ENCODE measurements around the gene WNK1. TPM values are rescaled to one million over a fixed set of nuclear protein-coding genes. Genes with fewer than 3 reads are reported as not detected.
"Not testable (repeated sequence)": the region's sequence is repeated elsewhere in the genome, so short reads cannot be mapped to it uniquely, and the experiment has no call there.

The WNK1 gene
- total and polyA plus RNA-seq, 2 donors: 71.0 to 155 TPM

DNA sequence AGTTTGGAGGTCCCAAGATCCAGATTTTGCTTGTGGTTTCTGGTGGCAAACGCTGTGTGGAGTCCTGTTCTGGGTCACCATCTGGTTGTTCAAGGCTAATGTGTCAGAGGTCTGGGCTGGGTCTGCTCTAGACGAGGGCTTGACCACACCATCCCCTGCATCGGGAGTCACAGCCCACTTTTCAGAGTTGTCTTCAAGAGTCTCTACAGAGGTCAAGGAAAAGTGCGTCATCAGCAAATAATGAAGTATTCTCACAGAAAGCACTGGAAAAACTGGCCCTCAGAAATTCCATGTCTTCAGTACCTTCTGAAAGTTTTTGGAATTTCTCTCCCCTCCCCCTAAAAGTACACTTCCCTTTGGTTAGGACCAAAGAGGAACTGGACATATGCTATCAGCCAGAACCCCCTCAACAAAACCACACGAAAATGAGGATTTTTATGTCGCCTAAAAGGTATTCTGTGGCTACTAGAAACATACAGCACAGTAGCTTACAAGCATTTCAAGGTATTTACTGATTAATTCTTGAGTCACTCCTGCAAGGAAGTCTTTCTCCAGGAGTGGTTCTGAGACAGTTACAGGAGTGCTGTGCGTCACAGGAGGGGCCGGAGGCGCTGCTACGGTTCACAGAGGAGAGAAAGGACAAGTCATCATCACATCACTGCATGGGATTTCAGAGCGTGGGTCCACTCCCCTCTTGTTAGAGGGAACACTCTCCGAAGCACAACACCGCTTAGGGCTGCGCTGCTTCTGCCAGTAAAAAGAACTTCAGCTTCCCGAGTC is 161.7 kb downstream of the WNK1 start:
- WGBS: 86% methylated on average over 15 of the region's 15 CpGs
- Histone ChIP-seq H3K27ac (ENCODE audit: low read depth) (no peak overlapping the region), H3K36me3 (ENCODE audit: insufficient read depth) (peaks cover 5% of the 10 kb centered on the region), H3K4me3 (ENCODE audit: low read depth, low read length) (no peak overlapping the region), H3K4me1 (ENCODE audit: insufficient read depth) (no peaks in the 10 kb centered on the region)
- DNase-seq (ENCODE audit: extremely low spot score): no peak

GRCh38 chr12:915090-915489 is 162.7 kb downstream of the WNK1 start:
- H3K36me3 ChIP-seq (ENCODE audit: insufficient read depth): peaks cover 3% of the 10 kb centered on the region
- no peak overlapping the region for H3K27ac ChIP-seq (ENCODE audit: low read depth)
- H3K4me3 ChIP-seq (ENCODE audit: low read depth, low read length): no peak overlapping the region
- WGBS: 70% methylated on average over 5 of the region's 5 CpGs
- H3K4me1 ChIP-seq (ENCODE audit: insufficient read depth): no peaks in the 10 kb centered on the region
- no peak for DNase-seq (ENCODE audit: extremely low spot score)

DNA sequence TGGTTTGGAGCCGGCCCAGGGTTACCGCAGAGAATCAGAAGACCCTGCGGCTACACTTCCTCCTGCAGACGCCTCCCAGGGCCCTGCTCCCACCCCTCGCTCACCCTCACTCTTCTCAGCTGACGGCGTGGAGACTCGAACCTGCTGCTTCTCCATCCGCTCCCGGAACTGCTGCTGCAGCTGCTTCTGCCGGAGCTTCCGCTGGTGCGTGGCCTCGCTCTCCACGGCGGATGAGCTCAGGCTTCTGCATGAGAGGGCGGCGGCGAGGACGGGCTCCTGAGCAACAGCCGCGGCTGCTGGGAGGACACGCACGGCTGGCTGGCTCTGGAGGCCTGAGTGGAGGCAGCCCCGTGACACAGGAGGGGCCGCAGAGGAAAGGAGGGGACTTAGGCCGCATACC is 163.9 kb downstream of the WNK1 start:
- no peak overlapping the region for H3K27ac ChIP-seq (ENCODE audit: low read depth)
- H3K4me1 ChIP-seq (ENCODE audit: insufficient read depth): no peaks in the 10 kb centered on the region
- DNase-seq (ENCODE audit: extremely low spot score): no peak
- WGBS: 93% methylated on average over 27 of the region's 27 CpGs
- peaks cover 3% of the 10 kb centered on the region for H3K36me3 ChIP-seq (ENCODE audit: insufficient read depth)
- no peak overlapping the region for H3K4me3 ChIP-seq (ENCODE audit: low read depth, low read length)

- H3K27ac ChIP-seq (ENCODE audit: low read depth): no peak overlapping the region
- peaks cover 3% of the 10 kb centered on the region for H3K36me3 ChIP-seq (ENCODE audit: insufficient read depth)
- H3K4me3 ChIP-seq (ENCODE audit: low read depth, low read length): no peak overlapping the region
- no peaks in the 10 kb centered on the region for H3K4me1 ChIP-seq (ENCODE audit: insufficient read depth)
- DNase-seq (ENCODE audit: extremely low spot score): no peak
- WGBS: 83% methylated on average over 23 of the region's 23 CpGs
These were observed 164.5 kb downstream of the WNK1 start for GRCh38 chr12:916712-917445.

- H3K27ac ChIP-seq (ENCODE audit: low read depth): no peak overlapping the region
- 95% methylated on average over 1 of the region's 1 CpG for WGBS
- peaks cover 1% of the 10 kb centered on the region for H3K4me1 ChIP-seq (ENCODE audit: insufficient read depth)
- H3K36me3 ChIP-seq (ENCODE audit: insufficient read depth): peaks cover 6% of the 10 kb centered on the region
- DNase-seq (ENCODE audit: extremely low spot score): no peak
- no peak overlapping the region for H3K4me3 ChIP-seq (ENCODE audit: low read depth, low read length)
These were observed 168.3 kb downstream of the WNK1 start for GRCh38 chr12:920676-921075.

DNA sequence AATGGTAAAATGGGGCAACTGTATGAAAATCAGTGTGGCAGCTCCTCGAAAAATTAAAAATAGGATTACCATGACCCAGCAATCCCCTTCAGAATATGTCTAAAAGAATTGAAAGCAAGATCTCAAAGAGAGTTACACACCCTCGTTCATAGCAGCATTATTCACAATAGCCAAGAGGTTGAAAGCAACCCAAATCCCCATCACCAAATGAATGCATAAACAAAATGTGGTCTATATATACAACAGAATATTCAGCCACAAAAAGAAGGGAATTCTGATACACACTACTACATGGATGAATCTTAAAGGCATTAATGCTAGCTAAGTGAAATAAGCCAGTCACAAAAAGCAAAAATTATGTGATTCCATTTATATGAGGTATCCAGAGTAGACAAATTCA is 169.9 kb downstream of the WNK1 start:
- WGBS: 52% methylated on average over 2 of the region's 2 CpGs
- H3K4me1 ChIP-seq (ENCODE audit: insufficient read depth): peaks cover 1% of the 10 kb centered on the region
- no peak overlapping the region for H3K27ac ChIP-seq (ENCODE audit: low read depth)
- H3K4me3 ChIP-seq (ENCODE audit: low read depth, low read length): no peak overlapping the region
- DNase-seq (ENCODE audit: extremely low spot score): no peak
- H3K36me3 ChIP-seq (ENCODE audit: insufficient read depth): peaks cover 4% of the 10 kb centered on the region

GRCh38 chr12:926641-927040 is 174.3 kb downstream of the WNK1 start:
- DNase-seq (ENCODE audit: extremely low spot score): no peak
- H3K36me3 ChIP-seq (ENCODE audit: insufficient read depth): peaks cover 7% of the 10 kb centered on the region
- peaks cover 1% of the 10 kb centered on the region for H3K4me1 ChIP-seq (ENCODE audit: insufficient read depth)
- H3K27ac ChIP-seq (ENCODE audit: low read depth): no peak overlapping the region
- 87% methylated on average over 12 of the region's 12 CpGs for WGBS
- no peak overlapping the region for H3K4me3 ChIP-seq (ENCODE audit: low read depth, low read length)

GRCh38 chr12:931060-931459 is 178.7 kb downstream of the WNK1 start:
- peaks cover 3% of the 10 kb centered on the region for H3K36me3 ChIP-seq (ENCODE audit: insufficient read depth)
- 96% methylated on average over 5 of the region's 5 CpGs for WGBS

DNA sequence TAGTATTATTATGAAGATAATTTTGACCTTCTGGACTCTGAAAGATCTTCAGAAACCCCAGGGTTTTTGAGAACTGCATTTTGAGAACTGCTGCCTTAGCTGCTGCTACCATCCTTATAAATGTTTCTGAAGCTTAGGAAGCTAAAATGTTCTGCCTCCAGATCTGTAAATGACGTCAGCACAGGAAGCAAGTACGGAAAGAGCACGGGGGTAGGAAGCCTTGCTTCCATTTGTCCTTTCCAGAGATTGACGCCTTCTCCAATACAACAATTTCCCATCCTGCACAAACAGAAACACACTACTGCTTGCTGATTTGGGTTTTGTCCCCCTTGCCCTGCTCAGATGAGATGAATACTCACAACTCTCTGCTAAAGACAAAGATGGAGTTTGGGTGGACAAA is 179.2 kb downstream of the WNK1 start:
- no peaks in the 10 kb centered on the region for H3K4me1 ChIP-seq (ENCODE audit: insufficient read depth)
- no peak overlapping the region for H3K4me3 ChIP-seq (ENCODE audit: low read depth, low read length)
- H3K36me3 ChIP-seq (ENCODE audit: insufficient read depth): peaks cover 3% of the 10 kb centered on the region
- WGBS: 93% methylated on average over 4 of the region's 4 CpGs
- no peak for DNase-seq (ENCODE audit: extremely low spot score)
- no peak overlapping the region for H3K27ac ChIP-seq (ENCODE audit: low read depth)

More at GRCh38 chr12:931060-931459, 178.7 kb downstream of the WNK1 start:
- no peak for DNase-seq (ENCODE audit: extremely low spot score)
- no peaks in the 10 kb centered on the region for H3K4me1 ChIP-seq (ENCODE audit: insufficient read depth)
- no peak overlapping the region for H3K4me3 ChIP-seq (ENCODE audit: low read depth, low read length)
- no peak overlapping the region for H3K27ac ChIP-seq (ENCODE audit: low read depth)

GRCh38 chr12:935891-936290 is 183.5 kb downstream of the WNK1 start:
- not testable (repeated sequence) for H3K36me3 ChIP-seq (ENCODE audit: insufficient read depth); H3K4me1 ChIP-seq (ENCODE audit: insufficient read depth); H3K27ac ChIP-seq (ENCODE audit: low read depth); H3K4me3 ChIP-seq (ENCODE audit: low read depth, low read length); DNase-seq (ENCODE audit: extremely low spot score)
- 95% methylated on average over 12 of the region's 12 CpGs for WGBS

- Histone ChIP-seq H3K4me3 (ENCODE audit: low read depth, low read length) (no peak overlapping the region), H3K36me3 (ENCODE audit: insufficient read depth) (peaks cover 3% of the 10 kb centered on the region), H3K4me1 (ENCODE audit: insufficient read depth) (no peaks in the 10 kb centered on the region), H3K27ac (ENCODE audit: low read depth) (no peak overlapping the region)
- DNase-seq (ENCODE audit: extremely low spot score): no peak
- 88% methylated on average over 8 of the region's 8 CpGs for WGBS
These were observed 184.3 kb downstream of the WNK1 start for GRCh38 chr12:936377-937345.

DNA sequence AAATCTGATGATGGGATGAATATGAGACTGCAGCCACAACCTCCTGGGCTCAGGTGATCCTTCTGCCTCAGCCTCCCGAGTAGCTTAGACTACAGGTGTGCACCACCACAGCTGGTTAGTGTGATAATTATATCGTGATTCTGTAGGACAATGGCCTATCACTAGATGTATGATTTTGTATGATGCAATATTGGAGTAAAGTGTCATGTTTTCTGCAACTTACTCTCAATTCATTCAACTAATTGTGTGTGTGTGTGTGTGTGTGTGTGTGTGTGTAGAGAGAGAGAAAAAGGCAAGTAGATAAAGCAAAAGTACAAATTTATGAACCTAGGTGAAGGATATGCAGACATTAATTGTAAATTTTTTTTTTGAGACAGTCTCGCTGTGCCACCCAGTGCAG is 186.4 kb downstream of the WNK1 start:
- Histone ChIP-seq H3K4me3 (ENCODE audit: low read depth, low read length) (no peak overlapping the region), H3K4me1 (ENCODE audit: insufficient read depth) (no peaks in the 10 kb centered on the region), H3K27ac (ENCODE audit: low read depth) (no peak overlapping the region), H3K36me3 (ENCODE audit: insufficient read depth) (peaks cover 3% of the 10 kb centered on the region)
- no peak for DNase-seq (ENCODE audit: extremely low spot score)
- 98% methylated on average over 3 of the region's 3 CpGs for WGBS

DNA sequence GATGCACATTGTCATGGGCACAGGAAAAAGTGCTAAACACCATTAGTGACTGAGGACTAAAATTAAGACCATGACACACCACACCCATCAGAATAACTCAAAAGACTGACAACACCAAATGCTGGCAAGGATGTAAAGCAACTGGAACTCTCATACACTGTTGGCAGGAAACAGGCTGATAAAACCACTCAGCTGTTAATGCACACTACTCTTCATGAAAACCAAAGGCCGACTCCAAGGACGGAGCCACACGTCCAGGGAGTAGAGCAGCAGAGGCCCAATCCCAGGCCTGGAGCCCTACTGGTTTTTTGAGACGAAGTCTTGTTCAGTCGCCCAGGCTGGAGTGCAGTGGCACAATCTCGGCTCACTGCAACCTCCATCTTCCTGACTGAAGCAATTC is 190.7 kb downstream of the WNK1 start:
- no peak overlapping the region for H3K27ac ChIP-seq (ENCODE audit: low read depth)
- WGBS: 85% methylated on average over 6 of the region's 6 CpGs
- H3K36me3 ChIP-seq (ENCODE audit: insufficient read depth): peaks cover 3% of the 10 kb centered on the region
- DNase-seq (ENCODE audit: extremely low spot score): no peak
- no peaks in the 10 kb centered on the region for H3K4me1 ChIP-seq (ENCODE audit: insufficient read depth)
- no peak overlapping the region for H3K4me3 ChIP-seq (ENCODE audit: low read depth, low read length)
